Ramos (cell line): ENCODE data around the gene CTSV.
"Not testable (repeated sequence)": the region's sequence is repeated elsewhere in the genome, so short reads cannot be mapped to it uniquely, and the experiment has no call there.

ENCODE experiments used
- in situ Hi-C: fragments of 300-500 bp; cut with MboI; formaldehyde crosslinking; loops from one replicate; pipeline ENCODE4 v1.14.3; 2022; ENCODE audit warnings: low sequenced_read_pairs; ENCODE audit not compliant: unreplicated experiment

The CTSV gene

GRCh38 chr9:97045300-97045699 lies 6.4 kb upstream of the CTSV start:
- in situ Hi-C loops = no loop called here

DNA sequence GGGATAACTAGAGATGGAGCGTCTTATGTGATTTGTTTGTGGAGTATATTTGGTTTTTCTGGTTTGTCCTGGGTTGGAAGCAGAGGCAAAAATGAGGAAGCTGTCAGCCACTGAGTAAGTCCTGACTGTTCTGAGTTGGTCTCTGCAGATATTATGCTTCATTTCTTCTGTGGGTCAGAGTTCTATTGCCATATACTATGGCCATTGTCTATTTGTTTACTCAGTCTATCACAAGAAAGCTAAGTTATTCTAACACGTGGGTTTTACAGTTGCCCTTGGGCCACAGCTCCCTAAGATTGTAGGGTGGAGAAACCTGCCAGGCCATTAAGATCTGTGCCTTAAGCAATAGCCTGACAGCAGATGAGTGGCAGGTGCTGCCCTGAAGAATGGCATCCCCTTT lies 3.0 kb upstream of the CTSV start:
- in situ Hi-C loops = no loop called here

DNA sequence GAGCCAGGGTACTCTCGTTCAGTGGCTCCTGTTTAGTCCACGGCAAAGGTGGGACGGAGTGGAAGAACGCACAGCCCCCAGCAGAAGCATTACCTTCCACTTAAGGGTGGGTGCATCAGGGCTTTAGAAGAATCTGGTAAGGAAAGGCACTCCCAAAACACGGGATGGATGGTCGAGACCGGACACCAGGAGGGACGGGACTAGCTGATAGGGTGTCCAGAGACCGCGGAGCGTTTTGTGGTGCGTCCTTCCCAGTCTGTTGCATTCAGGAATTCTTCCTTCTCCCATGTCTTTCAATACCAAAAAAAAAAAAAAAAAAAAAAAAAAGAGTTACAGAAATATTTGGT lies 545 bp upstream of the CTSV start:
- in situ Hi-C loops = no loop called here

GRCh38 chr9:97023505-97023904 lies 15.4 kb downstream of the CTSV start:
- in situ Hi-C loops = not testable (repeated sequence)

- in situ Hi-C loops = not testable (repeated sequence)
These were observed 25.5 kb downstream of the CTSV start for GRCh38 chr9:97013151-97014132.

GRCh38 chr9:97012617-97013016 lies 26.3 kb downstream of the CTSV start:
- in situ Hi-C loops = not testable (repeated sequence)

- in situ Hi-C loops = not testable (repeated sequence)
These were observed 36.7 kb downstream of the CTSV start for GRCh38 chr9:97002195-97002594.

DNA sequence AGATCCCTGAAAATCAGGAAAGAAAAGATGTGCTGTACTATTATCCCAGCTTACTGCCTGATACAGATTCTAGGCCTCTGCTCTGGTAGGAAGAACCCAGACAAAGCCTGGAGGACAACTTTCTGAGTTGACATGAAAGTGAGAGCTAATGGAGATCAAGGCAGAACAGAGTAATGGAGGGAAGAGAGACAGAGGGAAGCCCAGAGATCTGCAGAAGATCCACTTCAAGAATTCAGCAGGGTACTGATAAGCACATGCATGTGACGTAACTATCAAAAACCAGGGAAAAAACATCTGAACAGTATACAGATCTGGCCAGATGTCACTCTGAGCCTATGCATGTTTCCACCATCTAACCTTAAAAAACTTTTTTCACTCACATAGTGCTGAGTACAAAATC lies 37.6 kb downstream of the CTSV start:
- in situ Hi-C loops = not testable (repeated sequence)

GRCh38 chr9:97000139-97000787 lies 38.7 kb downstream of the CTSV start:
- in situ Hi-C loops = not testable (repeated sequence)

DNA sequence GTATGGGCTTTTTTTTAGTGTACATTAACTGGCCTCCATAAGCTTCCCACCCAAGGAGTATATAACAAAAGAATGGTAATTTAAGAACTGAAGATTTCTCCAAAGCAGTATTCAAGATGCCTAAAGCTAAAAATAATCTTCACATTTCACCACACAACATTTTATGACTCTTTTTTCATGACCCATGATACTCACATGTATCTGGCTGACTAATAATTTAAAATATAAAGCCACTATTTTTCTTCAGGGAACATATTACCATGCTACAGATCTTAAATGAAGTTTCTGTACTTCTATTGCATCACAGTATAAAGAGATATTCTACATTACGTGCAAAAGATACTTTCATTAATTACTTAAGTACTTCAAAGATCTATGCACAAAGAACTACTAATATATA lies 39.2 kb downstream of the CTSV start:
- in situ Hi-C loops = not testable (repeated sequence)

DNA sequence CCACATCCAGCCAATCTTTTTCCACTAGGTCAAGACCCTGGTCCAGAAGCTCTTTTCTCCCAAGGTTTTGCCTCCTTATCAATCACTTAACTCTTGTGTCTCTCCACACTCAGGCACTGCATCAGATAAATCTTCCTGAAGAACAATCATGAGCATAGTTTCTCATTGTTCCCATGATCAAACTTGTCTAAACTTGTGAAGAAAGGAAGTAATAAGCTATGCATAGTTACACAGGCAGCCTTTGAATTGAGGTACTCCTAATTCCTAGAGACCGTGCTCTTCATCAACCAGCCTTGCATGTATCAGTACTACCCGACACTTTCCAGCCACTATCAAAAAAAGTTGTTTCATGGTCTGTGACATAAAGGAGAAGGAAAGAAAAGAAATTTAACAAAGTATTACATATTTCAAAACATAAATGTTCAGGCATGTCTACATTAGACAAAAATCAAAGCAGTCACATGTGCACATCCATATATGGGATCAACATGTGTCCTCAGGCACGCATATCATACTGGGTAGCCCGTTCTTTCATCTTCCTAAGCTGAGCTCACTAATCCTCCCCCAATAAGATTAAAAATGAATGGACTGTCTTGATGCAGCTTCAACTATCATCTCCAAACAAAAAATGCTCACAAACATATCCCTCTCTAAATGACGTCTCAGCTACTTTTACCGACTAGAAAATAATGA lies 41.8 kb downstream of the CTSV start:
- in situ Hi-C loops = not testable (repeated sequence)

DNA sequence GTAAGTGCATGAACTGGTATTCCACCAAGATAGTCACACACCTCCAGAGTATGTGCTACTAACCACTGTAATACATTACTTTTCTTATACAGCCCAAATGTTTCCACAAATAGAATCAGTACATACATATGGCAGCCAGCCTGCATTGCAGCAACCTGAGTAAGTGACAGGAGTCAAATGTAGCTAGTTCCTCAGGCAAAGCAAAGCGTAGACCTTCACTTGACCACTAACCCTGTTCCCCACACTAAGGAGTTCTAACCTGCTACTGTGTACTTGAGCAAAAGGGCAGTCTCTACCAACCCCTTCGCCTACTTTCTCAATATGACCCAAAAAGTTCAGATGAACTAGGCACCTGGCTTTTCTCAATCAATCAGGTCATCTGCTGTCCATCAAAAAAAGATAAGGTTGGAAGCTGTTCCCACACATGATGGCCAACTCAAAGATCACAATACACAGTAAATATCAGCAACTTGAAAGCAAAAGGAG lies 44.4 kb downstream of the CTSV start:
- in situ Hi-C loops = not testable (repeated sequence)

DNA sequence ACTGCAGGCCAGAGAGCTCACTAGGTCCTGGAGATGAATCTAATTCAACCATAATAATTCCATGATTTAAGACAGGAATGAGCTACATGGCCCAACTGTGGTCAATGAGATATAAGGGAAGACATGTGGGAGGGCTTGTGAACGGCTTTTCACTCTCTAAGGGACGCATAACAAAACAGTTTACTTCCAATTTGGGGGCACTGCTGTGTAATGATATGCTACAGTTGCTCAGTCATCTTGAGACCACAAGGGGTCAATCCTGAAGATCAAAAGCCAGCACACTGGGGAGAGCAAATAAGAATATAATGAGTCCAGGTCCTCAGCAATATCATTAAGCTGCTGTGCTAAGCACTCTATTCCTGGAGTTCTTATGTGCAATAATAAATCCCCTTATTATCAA lies 46.6 kb downstream of the CTSV start:
- in situ Hi-C loops = not testable (repeated sequence)

DNA sequence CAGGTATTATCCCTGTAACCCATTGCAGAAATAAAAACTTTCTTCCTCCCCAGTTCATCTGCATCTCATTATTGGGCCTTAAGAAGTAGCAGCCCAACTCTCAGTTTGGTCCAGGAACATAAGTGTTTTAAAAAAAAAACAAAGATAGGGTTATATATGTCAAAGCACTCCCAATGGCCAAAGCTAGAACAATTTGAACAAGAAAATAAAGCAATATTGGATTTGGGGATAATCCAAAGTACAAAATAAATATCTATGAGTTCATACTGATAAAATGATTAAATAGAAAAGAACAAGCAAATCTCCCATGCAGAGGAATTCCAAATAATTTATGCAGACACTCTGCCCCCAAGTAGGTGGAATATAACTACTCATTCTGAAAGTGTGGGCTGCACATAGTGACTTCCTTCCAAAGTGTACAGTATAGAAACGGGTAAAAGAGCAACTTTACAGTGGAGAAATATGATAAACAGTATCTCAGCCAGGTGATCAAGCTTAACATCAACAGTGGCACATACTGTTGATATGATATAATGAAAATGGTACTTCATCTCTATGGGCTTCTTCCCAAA lies 49.1 kb downstream of the CTSV start:
- in situ Hi-C loops = not testable (repeated sequence)

DNA sequence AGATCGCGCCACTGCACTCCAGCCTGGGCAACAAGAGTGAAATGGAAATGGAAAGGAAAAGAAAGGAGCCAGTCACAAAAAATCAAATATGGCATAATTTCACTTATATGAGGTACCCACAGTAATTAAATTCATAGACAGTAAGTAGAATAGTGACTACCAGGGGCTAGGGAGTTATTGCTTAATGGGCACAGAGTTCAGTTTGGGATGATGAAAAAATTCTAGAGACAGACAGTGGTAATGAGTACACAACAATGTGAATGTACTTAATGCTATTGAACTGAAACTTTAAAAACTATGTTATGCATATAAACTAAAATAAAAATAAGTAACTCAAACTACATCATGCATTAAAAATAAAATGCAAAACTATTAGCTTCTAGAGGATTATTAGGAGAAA lies 54.1 kb downstream of the CTSV start:
- in situ Hi-C loops = not testable (repeated sequence)

DNA sequence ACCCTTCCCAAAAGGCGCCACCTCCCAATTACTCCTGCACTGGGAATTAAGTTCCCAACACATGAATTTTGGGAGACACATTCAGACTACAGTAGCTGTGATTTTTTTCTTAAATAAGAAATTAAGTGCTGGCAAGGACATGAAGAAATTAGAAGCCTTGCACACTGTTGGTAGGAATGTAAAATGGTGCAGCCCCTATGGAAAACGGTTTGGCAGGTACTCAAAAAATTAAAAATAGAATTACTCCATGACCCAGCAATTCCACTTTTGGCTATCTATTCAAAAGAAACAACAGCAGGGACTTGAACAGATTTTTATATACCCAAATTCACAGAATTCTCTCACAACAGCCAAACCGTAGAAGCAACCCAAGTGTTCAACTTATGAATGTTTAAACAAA lies 54.8 kb downstream of the CTSV start:
- in situ Hi-C loops = not testable (repeated sequence)

GRCh38 chr9:96983496-96984122 lies 55.3 kb downstream of the CTSV start:
- in situ Hi-C loops = not testable (repeated sequence)
